ENCODE measurements around the gene ATP6V1D. TPM values are rescaled to one million over a fixed set of nuclear protein-coding genes. Genes with fewer than 3 reads are reported as not detected.

Gene ATP6V1D
- total and polyA plus RNA-seq, 10 donors: 15.0 to 72.6 (median 46.3) TPM

DNA sequence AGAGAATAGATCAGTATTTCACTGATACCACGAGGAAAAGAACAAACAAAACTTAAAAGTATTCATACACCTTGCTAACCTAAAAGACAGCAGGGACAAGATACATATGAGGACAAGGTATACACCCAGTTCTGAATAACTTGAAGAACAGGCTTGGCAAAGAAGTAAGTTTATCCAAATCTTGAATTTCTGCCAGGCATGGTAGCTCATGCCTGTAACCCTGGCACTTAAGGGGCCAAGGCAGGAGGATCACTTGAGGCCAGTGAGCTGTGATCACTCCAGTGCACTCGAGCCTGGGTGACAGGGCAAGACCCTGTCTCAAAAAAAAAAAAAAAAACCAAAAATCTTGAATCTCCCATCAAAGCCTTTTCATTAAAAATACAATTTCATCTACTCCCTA is 25.5 kb upstream of the ATP6V1D start:
- Histone ChIP-seq H3K36me3 (peaks cover 0 to 83% (median 65%) of the 10 kb centered on the region in 6 donors), H3K4me1 (peaks cover 0 to 7% (median 0%) of the 10 kb centered on the region in 6 donors), H3K4me3 (no peak overlapping the region), H3K27me3 (replicated peaks in 1 of 7) (no peaks in the 10 kb centered on the region), H3K27ac (no peak overlapping the region), H3K9me3 (no peaks in the 10 kb centered on the region)
- no peak for DNase-seq
- WGBS, 5 donors: 76 to 93% (median 87%) methylated on average over 2 of the region's 2 CpGs
- TF ChIP-seq, protein P1, sequence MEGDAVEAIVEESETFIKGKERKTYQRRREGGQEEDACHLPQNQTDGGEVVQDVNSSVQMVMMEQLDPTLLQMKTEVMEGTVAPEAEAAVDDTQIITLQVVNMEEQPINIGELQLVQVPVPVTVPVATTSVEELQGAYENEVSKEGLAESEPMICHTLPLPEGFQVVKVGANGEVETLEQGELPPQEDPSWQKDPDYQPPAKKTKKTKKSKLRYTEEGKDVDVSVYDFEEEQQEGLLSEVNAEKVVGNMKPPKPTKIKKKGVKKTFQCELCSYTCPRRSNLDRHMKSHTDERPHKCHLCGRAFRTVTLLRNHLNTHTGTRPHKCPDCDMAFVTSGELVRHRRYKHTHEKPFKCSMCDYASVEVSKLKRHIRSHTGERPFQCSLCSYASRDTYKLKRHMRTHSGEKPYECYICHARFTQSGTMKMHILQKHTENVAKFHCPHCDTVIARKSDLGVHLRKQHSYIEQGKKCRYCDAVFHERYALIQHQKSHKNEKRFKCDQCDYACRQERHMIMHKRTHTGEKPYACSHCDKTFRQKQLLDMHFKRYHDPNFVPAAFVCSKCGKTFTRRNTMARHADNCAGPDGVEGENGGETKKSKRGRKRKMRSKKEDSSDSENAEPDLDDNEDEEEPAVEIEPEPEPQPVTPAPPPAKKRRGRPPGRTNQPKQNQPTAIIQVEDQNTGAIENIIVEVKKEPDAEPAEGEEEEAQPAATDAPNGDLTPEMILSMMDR (IDR thresholded peaks at IDR 0.05 in 8 of 11, conservative IDR thresholded peaks at IDR 0.05 in 3 of 11): no peak
- TF ChIP-seq POLR2A (IDR thresholded peaks at IDR 0.05): no peak
- TF ChIP-seq POLR2AphosphoS5 (IDR thresholded peaks at IDR 0.05): no peak
- intact Hi-C loops (cut with DNase I; ENCODE audit: low total_unique reads): no loop called here

DNA sequence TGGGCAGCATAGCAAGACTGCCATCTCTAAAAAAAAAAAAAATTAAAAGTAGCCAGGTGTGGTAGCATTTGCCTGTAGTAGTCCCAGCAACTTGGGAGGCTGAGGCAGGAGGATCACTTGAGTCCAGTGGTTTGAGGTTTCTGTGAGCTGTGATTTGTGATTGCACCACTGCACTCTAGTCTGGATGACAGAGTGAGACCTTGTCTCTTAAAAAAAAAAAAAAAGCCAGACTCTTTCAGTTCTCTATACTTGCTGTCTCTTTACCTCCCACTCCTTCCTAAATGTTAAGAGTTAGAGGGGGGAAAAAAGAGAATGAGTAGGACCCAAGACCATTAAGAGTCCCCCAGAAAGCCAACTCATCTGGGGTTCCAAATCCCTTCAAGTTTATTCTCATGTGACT is 18.3 kb upstream of the ATP6V1D start:
- no peak for DNase-seq
- TF ChIP-seq, protein P1 (IDR thresholded peaks at IDR 0.05 in 8 of 11, conservative IDR thresholded peaks at IDR 0.05 in 3 of 11): no peak
- TF ChIP-seq POLR2AphosphoS5 (IDR thresholded peaks at IDR 0.05) (no peak), POLR2A (IDR thresholded peaks at IDR 0.05) (no peak)
- intact Hi-C loops (cut with DNase I; ENCODE audit: low total_unique reads): no loop called here
- Histone ChIP-seq H3K4me1 (peaks cover 0 to 3% (median under 1%) of the 10 kb centered on the region in 6 donors), H3K4me3 (no peak overlapping the region), H3K36me3 (peaks cover 4 to 100% (median 84%) of the 10 kb centered on the region in 6 donors), H3K9me3 (no peaks in the 10 kb centered on the region), H3K27ac (no peak overlapping the region), H3K27me3 (replicated peaks in 1 of 7) (no peaks in the 10 kb centered on the region)

DNA sequence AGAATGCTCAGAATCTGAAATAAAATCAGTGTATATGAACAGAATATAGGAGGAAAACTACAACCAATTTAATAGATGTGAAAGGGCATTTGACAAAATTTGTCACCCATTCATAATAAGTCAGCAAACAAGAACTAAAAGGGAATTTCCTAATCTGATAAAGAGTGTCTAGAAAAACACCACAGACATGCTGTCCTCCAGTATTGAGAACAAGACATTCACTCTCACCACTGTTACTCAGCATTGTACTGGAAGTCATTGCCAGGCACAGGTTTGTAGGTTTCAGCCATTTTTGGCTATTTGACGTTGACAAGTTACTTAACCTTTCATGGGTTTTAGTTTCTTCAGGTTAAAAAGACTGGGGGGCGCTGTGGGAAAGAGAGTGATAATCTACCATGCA is 13.7 kb upstream of the ATP6V1D start:
- Histone ChIP-seq H3K4me3 (no peak overlapping the region), H3K9me3 (no peaks in the 10 kb centered on the region), H3K27me3 (replicated peaks in 1 of 7) (no peaks in the 10 kb centered on the region), H3K36me3 (peaks cover 4 to 100% (median 78%) of the 10 kb centered on the region in 6 donors), H3K27ac (no peak overlapping the region), H3K4me1 (peaks cover 0 to 35% (median 3%) of the 10 kb centered on the region in 6 donors)
- 71 to 94% (median 81%) methylated on average over 2 of the region's 2 CpGs for WGBS, 5 donors
- TF ChIP-seq POLR2A (IDR thresholded peaks at IDR 0.05): no peak
- TF ChIP-seq POLR2AphosphoS5 (IDR thresholded peaks at IDR 0.05): no peak
- TF ChIP-seq, protein P1 (IDR thresholded peaks at IDR 0.05 in 8 of 11, conservative IDR thresholded peaks at IDR 0.05 in 3 of 11): no peak
- no peak for DNase-seq
- intact Hi-C loops (cut with DNase I; ENCODE audit: low total_unique reads): no loop called here

DNA sequence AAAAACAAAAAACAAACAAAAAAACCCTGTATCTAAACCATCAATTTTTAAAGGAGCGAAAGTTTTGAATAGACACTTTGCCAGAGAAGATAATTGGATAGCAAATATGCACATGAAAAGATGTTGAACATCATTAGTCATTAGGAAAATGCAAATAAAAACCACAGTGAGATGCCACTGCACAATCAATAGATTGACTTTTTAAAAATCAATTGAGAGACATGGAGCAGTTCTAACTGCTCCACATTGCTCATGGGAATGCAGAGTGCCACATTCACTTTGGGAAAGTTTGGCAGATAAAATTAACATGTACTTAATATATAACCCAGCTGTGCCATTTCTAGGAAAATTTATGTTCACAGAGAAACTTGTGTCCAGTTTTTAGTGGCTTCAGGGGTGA is 13.2 kb upstream of the ATP6V1D start:
- H3K4me1 ChIP-seq: peaks cover 0 to 40% (median 5%) of the 10 kb centered on the region in 6 donors
- H3K27ac ChIP-seq: no peak overlapping the region
- no peaks in the 10 kb centered on the region for H3K9me3 ChIP-seq
- DNase-seq: no peak
- peaks cover 7 to 100% (median 79%) of the 10 kb centered on the region in 6 donors for H3K36me3 ChIP-seq
- TF ChIP-seq POLR2AphosphoS5 (IDR thresholded peaks at IDR 0.05) (no peak), POLR2A (IDR thresholded peaks at IDR 0.05) (no peak)
- TF ChIP-seq, protein P1 (IDR thresholded peaks at IDR 0.05 in 8 of 11, conservative IDR thresholded peaks at IDR 0.05 in 3 of 11): no peak
- intact Hi-C loops (cut with DNase I; ENCODE audit: low total_unique reads): no loop called here
- no peak overlapping the region for H3K4me3 ChIP-seq
- H3K27me3 ChIP-seq (replicated peaks in 1 of 7): no peaks in the 10 kb centered on the region
- 92 to 99% (median 97%) methylated on average over 1 of the region's 1 CpG for WGBS, 5 donors

Data from spleen (tissue), 11 donors.